ENCODE measurements around the gene UQCC2.

- no peak for TF ChIP-seq CTCF (conservative IDR thresholded peaks at IDR 0.05; ENCODE audit: low read depth, low read length)
- TF ChIP-seq RCOR1 (IDR thresholded peaks at IDR 0.05; ENCODE audit: insufficient replicate concordance, low read length) = no peak
- TF ChIP-seq POLR2A (IDR thresholded peaks at IDR 0.05; ENCODE audit: low read depth, low read length) = no peak
- no peak for TF ChIP-seq MAZ (IDR thresholded peaks at IDR 0.05; ENCODE audit: borderline replicate concordance, low read depth, low read length)
- TF ChIP-seq RFX5 (IDR thresholded peaks at IDR 0.05; ENCODE audit: low read depth, low read length) = no peak
- no peak for TF ChIP-seq NFE2L2 (IDR thresholded peaks at IDR 0.05; ENCODE audit: low read depth, low read length)
- no peak for TF ChIP-seq SMC3 (IDR thresholded peaks at IDR 0.05; ENCODE audit: low read depth, low read length)
- TF ChIP-seq MAFK (IDR thresholded peaks at IDR 0.05; ENCODE audit: low read depth, low read length) = no peak
- no peak for TF ChIP-seq FOS (IDR thresholded peaks at IDR 0.05; ENCODE audit: low read depth, low read length)
- no peak for TF ChIP-seq RAD21 (IDR thresholded peaks at IDR 0.05; ENCODE audit: low read length)
- no peak for TF ChIP-seq MXI1 (IDR thresholded peaks at IDR 0.05; ENCODE audit: borderline replicate concordance, low read depth, low read length)
- no peak for TF ChIP-seq USF2 (IDR thresholded peaks at IDR 0.05; ENCODE audit: low read depth, low read length)
- TF ChIP-seq CEBPB (IDR thresholded peaks at IDR 0.05; ENCODE audit: low read depth, low read length) = no peak
Observed at GRCh38 chr6:33678932-33679490, 32.5 kb downstream of the UQCC2 start.

Data from IMR-90 (cell line).